ENCODE measurements around the gene CBR3.
"Not testable (repeated sequence)": the region's sequence is repeated elsewhere in the genome, so short reads cannot be mapped to it uniquely, and the experiment has no call there.

The CBR3 gene

GRCh38 chr21:36127250-36127904 lies 7.5 kb upstream of the CBR3 start:
- Histone ChIP-seq H3K9me3 (ENCODE audit: insufficient read depth, low read depth, low read length) (no peaks in the 10 kb centered on the region), H3K79me2 (ENCODE audit: insufficient read depth, low read length) (no peaks in the 10 kb centered on the region), H3K9me2 (replicated peaks; ENCODE audit: low read depth, low read length) (no peaks in the 10 kb centered on the region), H3K27me3 (ENCODE audit: insufficient read depth, low read length, poor library complexity, severe bottlenecking) (no peaks in the 10 kb centered on the region), H3F3A (ENCODE audit: low read depth) (0 out of 2 replicates have a peak, but pooled peaks cover 6% of the 10 kb centered on the region), H3K36me3 (ENCODE audit: insufficient read depth, low read length) (no peaks in the 10 kb centered on the region), H3K9ac (ENCODE audit: low read depth, low read length, poor library complexity, severe bottlenecking) (no peak overlapping the region), H3K4me3 (ENCODE audit: low read length, poor library complexity, severe bottlenecking) (no peak overlapping the region), H2AFZ (ENCODE audit: low read length) (no peak overlapping the region), H3K4me2 (ENCODE audit: low read depth, low read length, poor library complexity, severe bottlenecking) (no peak overlapping the region), H3K4me1 (ENCODE audit: insufficient read depth, low read length, poor library complexity, severe bottlenecking) (peaks cover 14% of the 10 kb centered on the region), H4K20me1 (ENCODE audit: insufficient read depth, low read length, poor library complexity, severe bottlenecking) (no peaks in the 10 kb centered on the region)
- TF ChIP-seq, protein P1, sequence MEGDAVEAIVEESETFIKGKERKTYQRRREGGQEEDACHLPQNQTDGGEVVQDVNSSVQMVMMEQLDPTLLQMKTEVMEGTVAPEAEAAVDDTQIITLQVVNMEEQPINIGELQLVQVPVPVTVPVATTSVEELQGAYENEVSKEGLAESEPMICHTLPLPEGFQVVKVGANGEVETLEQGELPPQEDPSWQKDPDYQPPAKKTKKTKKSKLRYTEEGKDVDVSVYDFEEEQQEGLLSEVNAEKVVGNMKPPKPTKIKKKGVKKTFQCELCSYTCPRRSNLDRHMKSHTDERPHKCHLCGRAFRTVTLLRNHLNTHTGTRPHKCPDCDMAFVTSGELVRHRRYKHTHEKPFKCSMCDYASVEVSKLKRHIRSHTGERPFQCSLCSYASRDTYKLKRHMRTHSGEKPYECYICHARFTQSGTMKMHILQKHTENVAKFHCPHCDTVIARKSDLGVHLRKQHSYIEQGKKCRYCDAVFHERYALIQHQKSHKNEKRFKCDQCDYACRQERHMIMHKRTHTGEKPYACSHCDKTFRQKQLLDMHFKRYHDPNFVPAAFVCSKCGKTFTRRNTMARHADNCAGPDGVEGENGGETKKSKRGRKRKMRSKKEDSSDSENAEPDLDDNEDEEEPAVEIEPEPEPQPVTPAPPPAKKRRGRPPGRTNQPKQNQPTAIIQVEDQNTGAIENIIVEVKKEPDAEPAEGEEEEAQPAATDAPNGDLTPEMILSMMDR (conservative IDR thresholded peaks at IDR 0.05; ENCODE audit: low read length): no peak
- no peak for TF ChIP-seq EZH2phosphoT487 (IDR thresholded peaks at IDR 0.05; ENCODE audit: borderline replicate concordance)

GRCh38 chr21:36127977-36128376 lies 6.9 kb upstream of the CBR3 start:
- Histone ChIP-seq H3K9me3 (ENCODE audit: insufficient read depth, low read depth, low read length) (no peaks in the 10 kb centered on the region), H3F3A (ENCODE audit: low read depth) (0 out of 2 replicates have a peak, but pooled peaks cover 6% of the 10 kb centered on the region), H2AFZ (ENCODE audit: low read length) (0 out of 2 replicates have a peak overlapping the region, but pooled peaks have one; percentile 31), H3K4me2 (ENCODE audit: low read depth, low read length, poor library complexity, severe bottlenecking) (no peak overlapping the region), H3K4me1 (ENCODE audit: insufficient read depth, low read length, poor library complexity, severe bottlenecking) (peaks cover 14% of the 10 kb centered on the region), H3K36me3 (ENCODE audit: insufficient read depth, low read length) (no peaks in the 10 kb centered on the region), H3K79me2 (ENCODE audit: insufficient read depth, low read length) (no peaks in the 10 kb centered on the region), H3K27me3 (ENCODE audit: insufficient read depth, low read length, poor library complexity, severe bottlenecking) (no peaks in the 10 kb centered on the region), H3K9me2 (replicated peaks; ENCODE audit: low read depth, low read length) (no peaks in the 10 kb centered on the region), H4K20me1 (ENCODE audit: insufficient read depth, low read length, poor library complexity, severe bottlenecking) (no peaks in the 10 kb centered on the region), H3K4me3 (ENCODE audit: low read length, poor library complexity, severe bottlenecking) (no peak overlapping the region), H3K9ac (ENCODE audit: low read depth, low read length, poor library complexity, severe bottlenecking) (no peak overlapping the region)
- TF ChIP-seq, protein P1 (conservative IDR thresholded peaks at IDR 0.05; ENCODE audit: low read length): 0 out of 2 replicates have a peak, but pooled peaks have one; percentile 27
- TF ChIP-seq EZH2phosphoT487 (IDR thresholded peaks at IDR 0.05; ENCODE audit: borderline replicate concordance): no peak

- peak overlapping the region; percentile 72; the same call in 1 of the 2 replicates for H2AFZ ChIP-seq (ENCODE audit: low read length)
- no peaks in the 10 kb centered on the region for H3K9me3 ChIP-seq (ENCODE audit: insufficient read depth, low read depth, low read length)
- H3K9ac ChIP-seq (ENCODE audit: low read depth, low read length, poor library complexity, severe bottlenecking): no peak overlapping the region
- H4K20me1 ChIP-seq (ENCODE audit: insufficient read depth, low read length, poor library complexity, severe bottlenecking): no peaks in the 10 kb centered on the region
- no peaks in the 10 kb centered on the region for H3K79me2 ChIP-seq (ENCODE audit: insufficient read depth, low read length)
- TF ChIP-seq EZH2phosphoT487 (IDR thresholded peaks at IDR 0.05; ENCODE audit: borderline replicate concordance): no peak
- TF ChIP-seq, protein P1 (conservative IDR thresholded peaks at IDR 0.05; ENCODE audit: low read length): no peak
- H3K4me1 ChIP-seq (ENCODE audit: insufficient read depth, low read length, poor library complexity, severe bottlenecking): peaks cover 15% of the 10 kb centered on the region
- H3K36me3 ChIP-seq (ENCODE audit: insufficient read depth, low read length): no peaks in the 10 kb centered on the region
- no peaks in the 10 kb centered on the region for H3K9me2 ChIP-seq (replicated peaks; ENCODE audit: low read depth, low read length)
- peak overlapping the region; percentile 38 for H3K4me2 ChIP-seq (ENCODE audit: low read depth, low read length, poor library complexity, severe bottlenecking)
- H3K27me3 ChIP-seq (ENCODE audit: insufficient read depth, low read length, poor library complexity, severe bottlenecking): no peaks in the 10 kb centered on the region
- H3F3A ChIP-seq (ENCODE audit: low read depth): 0 out of 2 replicates have a peak, but pooled peaks cover 6% of the 10 kb centered on the region
- H3K4me3 ChIP-seq (ENCODE audit: low read length, poor library complexity, severe bottlenecking): no peak overlapping the region
These were observed 5.7 kb upstream of the CBR3 start for GRCh38 chr21:36129219-36129618.

DNA sequence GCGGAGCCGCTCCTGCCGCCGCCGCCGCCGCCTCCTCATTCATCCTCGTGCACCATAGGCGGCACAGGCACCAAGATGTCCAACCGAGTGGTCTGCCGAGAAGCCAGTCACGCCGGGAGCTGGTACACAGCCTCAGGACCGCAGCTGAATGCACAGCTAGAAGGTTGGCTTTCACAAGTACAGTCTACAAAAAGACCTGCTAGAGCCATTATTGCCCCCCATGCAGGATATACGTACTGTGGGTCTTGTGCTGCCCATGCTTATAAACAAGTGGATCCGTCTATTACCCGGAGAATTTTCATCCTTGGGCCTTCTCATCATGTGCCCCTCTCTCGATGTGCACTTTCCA lies 4.5 kb upstream of the CBR3 start:
- Histone ChIP-seq H3K9ac (ENCODE audit: low read depth, low read length, poor library complexity, severe bottlenecking) (peak overlapping the region; percentile 73), H3K4me3 (ENCODE audit: low read length, poor library complexity, severe bottlenecking) (peak overlapping the region; percentile 83), H3K4me1 (ENCODE audit: insufficient read depth, low read length, poor library complexity, severe bottlenecking) (peaks cover 18% of the 10 kb centered on the region), H3K4me2 (ENCODE audit: low read depth, low read length, poor library complexity, severe bottlenecking) (peak overlapping the region; percentile 100), H2AFZ (ENCODE audit: low read length) (peak overlapping the region; percentile 89)
- not testable (repeated sequence) for H3K36me3 ChIP-seq (ENCODE audit: insufficient read depth, low read length); H3K27me3 ChIP-seq (ENCODE audit: insufficient read depth, low read length, poor library complexity, severe bottlenecking); H3K79me2 ChIP-seq (ENCODE audit: insufficient read depth, low read length); H3K9me2 ChIP-seq (replicated peaks; ENCODE audit: low read depth, low read length); H4K20me1 ChIP-seq (ENCODE audit: insufficient read depth, low read length, poor library complexity, severe bottlenecking); H3K9me3 ChIP-seq (ENCODE audit: insufficient read depth, low read depth, low read length); H3F3A ChIP-seq (ENCODE audit: low read depth)

- not testable (repeated sequence) for H3K79me2 ChIP-seq (ENCODE audit: insufficient read depth, low read length); H3K36me3 ChIP-seq (ENCODE audit: insufficient read depth, low read length); H3F3A ChIP-seq (ENCODE audit: low read depth); H3K9me2 ChIP-seq (replicated peaks; ENCODE audit: low read depth, low read length); H3K27me3 ChIP-seq (ENCODE audit: insufficient read depth, low read length, poor library complexity, severe bottlenecking); H3K9me3 ChIP-seq (ENCODE audit: insufficient read depth, low read depth, low read length); H4K20me1 ChIP-seq (ENCODE audit: insufficient read depth, low read length, poor library complexity, severe bottlenecking)
- Histone ChIP-seq H3K4me2 (ENCODE audit: low read depth, low read length, poor library complexity, severe bottlenecking) (peak overlapping the region; percentile 100), H3K4me1 (ENCODE audit: insufficient read depth, low read length, poor library complexity, severe bottlenecking) (peaks cover 18% of the 10 kb centered on the region), H3K9ac (ENCODE audit: low read depth, low read length, poor library complexity, severe bottlenecking) (peak overlapping the region; percentile 73), H3K4me3 (ENCODE audit: low read length, poor library complexity, severe bottlenecking) (peak overlapping the region; percentile 83), H2AFZ (ENCODE audit: low read length) (peak overlapping the region; percentile 89)
These were observed 4.0 kb upstream of the CBR3 start for GRCh38 chr21:36130839-36131238.

Data from Loucy (cell line).